Stimulated activated naive CD4-positive, alpha-beta T cell treated with Interleukin-2 at 50 U/mL for 16 hours (primary cell): ENCODE data around the gene SRRT.
"Not testable (repeated sequence)": the region's sequence is repeated elsewhere in the genome, so short reads cannot be mapped to it uniquely, and the experiment has no call there.

Experiments used
- DNase-seq: peaks from one replicate; lab custom pipeline; 2025; lab: John Stamatoyannopoulos, UW

SRRT gene

GRCh38 chr7:100893910-100894721, 19.2 kb downstream of the SRRT start:
- no peak for DNase-seq

DNA sequence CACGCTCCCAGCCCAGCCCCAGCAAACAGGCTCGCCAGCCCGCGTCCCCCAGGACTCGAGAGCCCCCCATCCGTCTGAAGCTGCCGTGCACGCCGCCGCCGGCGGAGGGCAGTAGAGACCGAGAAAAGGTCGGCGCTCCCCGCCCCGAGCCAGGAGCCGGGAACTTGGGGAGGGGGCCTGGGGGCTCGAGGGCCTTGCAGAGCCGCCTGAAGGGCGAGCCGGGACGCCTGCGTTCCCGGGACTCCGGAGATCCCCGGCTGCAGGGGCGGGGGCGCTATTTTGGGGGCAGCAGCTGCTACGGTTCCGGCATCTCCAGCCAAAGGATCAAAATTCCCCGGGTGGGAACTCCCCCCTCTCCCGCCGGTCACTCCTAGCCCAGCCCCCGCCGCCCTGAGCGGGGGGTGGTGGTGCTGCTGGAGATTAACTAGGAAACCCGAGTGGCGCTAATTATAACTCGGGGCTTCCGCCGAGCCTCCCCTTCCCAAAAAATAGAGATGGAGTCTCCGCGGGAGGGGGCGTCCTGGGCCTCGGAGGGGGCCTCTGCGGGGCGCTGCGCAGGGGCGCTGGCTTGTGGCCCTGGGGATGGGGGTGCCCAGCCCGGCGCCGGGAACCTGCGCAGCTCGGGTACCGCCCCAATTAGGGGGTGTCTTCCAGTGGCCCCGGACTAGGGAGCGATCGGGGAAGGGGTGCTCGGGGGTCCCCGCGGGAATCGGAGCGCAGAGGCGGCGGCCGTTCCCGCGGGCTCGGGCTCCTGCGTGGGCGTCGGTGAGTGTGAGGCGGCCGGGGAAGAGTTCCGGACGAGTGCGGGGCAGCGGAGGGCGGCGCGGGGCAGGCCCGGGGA, 20.2 kb downstream of the SRRT start:
- DNase-seq: peak; percentile 18

DNA sequence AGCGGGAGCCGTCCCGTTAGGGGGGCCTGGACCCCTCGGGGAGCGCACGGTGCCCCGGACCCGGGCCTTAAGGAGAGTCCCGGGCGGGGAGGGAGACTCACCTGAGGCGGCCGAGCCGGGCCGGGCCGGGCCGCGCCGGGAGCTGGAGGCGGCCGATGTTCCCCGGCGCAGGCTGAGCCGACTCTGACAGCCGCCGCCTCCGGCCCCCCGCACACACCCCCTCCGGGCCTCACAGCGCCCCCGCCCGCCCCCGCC, 20.7 kb downstream of the SRRT start, which contains the start of gene ACHE:
ACHE (minus strand) TSS at position 188 of the 255 bp plus-strand sequence. CDS start 1,656 bp downstream, outside the sequence.
- no peak for DNase-seq

- DNase-seq: peak; percentile 22
Measured at GRCh38 chr7:100895956-100896731, 21.2 kb downstream of the SRRT start.

DNA sequence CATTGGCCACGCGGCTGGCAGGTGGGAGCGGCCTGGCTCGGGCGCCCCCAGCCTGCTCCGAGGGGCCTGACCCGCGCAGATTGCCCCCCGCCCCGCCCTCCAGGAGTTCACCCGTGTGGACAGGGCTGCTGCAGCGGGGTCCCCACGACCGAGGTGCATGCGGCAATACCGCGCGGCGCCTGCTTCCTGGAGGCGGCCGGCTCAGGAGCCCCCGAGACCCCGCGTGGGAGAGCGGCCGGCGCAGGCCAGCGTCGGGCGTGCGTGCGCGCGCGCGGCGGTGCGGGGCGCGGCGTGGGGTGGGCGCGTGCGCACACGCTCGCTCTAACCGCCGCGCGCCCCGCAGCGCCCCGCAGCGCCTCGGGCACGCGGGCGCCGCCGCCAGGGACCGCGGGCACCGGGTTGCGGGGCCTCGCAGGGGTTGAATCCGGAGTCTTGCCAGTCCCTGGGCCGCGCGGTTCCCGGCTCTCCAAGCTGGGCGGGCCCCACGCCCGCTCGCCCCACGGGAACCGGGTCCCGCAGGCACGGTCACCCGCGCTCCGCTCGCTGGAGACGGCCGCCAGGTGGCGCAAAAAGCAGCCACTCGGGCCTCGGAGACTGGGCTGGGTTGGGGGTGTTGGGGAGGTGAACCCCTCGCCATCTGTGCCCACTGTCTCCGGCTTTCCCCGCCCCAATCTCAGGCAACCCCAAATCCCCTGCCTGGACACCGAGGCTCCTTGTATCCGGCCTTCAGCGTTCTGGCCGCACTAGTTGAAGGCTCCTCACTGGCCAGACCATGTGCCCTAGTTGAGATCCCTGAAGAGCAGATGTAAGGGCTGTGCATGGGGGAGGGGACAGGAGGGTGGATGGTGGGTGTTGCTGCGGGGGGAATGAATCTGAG, 22.1 kb downstream of the SRRT start:
- peak; percentile 30 for DNase-seq

DNA sequence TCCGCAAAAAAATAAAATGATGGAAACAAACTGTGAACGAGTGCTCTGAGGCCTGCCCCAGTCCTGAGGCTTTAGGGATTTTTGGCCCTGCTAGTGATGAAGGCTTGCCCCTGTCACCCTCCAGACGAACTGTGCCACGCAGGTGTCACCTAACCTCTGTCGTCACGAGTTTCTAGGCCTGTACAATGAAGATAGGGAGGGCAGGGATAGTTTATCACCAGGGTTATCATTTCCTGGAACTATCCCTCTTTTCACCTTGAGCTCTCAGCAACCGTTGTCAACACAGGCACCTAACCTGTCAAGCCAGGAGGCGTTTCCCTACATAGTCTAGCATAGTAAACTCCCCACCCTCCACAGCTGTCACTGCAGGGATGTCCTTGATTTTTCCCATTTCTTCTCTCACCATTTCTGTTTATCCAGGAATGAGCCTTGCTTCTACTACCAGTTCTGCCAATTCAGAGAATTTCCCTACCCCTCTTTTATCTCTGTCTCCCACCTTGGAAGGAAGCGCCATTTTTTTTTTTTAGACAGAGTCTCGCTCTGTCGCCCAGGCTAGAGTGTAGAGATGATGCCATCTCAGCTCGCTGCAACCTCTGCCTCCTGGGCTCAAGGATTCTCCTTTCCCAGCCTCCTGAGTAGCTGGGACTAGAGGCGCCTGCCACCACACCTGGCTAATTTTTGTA, 23.0 kb downstream of the SRRT start:
- no peak for DNase-seq

DNA sequence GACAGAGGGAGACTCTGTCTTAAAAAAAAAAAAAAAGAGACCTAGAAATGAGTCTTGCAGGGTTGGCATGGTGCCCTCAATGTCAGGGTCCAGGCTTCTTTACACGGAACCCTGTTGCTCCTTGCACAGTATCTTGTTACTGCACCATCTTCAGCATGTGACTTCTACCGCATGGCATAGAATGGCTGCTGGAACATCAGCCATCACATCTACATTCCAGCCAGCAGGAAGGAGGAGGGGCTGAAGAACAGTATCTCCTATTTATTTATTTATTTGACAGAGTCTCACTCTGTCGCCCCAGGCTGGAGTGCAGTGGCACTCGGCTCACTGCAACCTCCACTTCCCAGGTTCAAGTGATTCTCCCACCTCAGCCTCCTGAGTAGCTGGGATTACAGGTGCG, 24.5 kb downstream of the SRRT start:
- no peak for DNase-seq

GRCh38 chr7:100900978-100901377, 26.1 kb downstream of the SRRT start:
- no peak for DNase-seq

DNA sequence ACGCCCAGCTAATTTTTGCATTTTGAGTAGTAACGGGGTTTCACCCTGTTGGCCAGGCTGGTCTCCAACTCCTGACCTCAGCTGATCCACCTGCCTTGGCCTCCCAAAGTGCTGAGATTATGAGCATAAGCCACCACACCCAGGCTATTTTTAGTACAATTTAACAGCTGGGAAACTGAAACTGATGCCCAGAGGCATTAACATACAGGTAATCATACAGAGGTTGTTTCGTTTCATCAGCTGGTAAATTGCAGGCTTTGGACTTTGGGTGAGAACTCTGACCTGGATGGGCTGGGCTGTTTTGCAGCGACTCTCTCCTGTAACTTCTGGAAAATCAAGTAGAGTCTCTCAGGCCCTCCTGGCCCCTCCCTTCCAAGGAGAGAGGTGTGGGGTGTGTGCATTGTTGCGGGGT, 27.0 kb downstream of the SRRT start:
- no peak for DNase-seq

DNA sequence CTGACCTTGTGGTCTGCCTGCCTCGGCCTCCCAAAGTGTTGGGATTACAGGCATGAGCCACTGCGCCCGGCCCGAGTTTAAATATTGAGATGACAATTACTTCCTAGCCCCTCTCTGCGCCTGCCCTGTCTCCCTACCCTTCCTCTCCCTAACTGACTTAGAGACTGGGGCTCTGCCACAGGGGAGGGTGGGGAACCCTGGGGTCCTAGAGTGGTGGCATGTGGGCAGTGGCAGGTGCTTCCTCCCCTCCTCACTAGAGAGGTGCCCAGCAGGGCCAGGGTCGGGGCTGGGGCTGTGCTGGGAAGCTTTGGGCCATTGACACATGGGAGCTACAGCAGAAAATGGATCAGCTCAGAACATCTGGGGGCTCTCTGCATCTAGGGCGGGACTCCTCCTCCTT, 27.7 kb downstream of the SRRT start:
- no peak for DNase-seq

GRCh38 chr7:100908512-100908911, 33.6 kb downstream of the SRRT start:
- DNase-seq: no peak

DNA sequence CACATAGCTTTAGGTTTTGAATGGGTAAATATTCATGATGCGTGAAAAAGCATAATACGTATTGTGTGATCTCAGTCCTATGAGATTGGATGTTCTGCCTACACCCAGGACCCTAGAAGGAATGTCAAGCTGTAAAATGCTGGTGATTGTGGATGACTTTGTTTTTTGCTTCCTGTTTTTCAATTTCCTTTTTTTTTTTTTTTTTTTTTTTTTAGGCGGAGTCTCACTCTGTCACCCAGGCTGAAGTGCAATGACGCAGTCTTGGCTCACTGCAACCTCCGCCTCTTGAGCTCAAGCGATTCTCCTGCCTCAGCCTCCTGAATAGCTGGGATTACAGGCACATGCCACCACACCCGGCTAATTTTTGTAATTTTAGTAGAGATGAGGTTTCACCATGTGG, 35.5 kb downstream of the SRRT start:
- DNase-seq: not testable (repeated sequence)

- no peak for DNase-seq
Measured at GRCh38 chr7:100911484-100911883, 36.6 kb downstream of the SRRT start.

DNA sequence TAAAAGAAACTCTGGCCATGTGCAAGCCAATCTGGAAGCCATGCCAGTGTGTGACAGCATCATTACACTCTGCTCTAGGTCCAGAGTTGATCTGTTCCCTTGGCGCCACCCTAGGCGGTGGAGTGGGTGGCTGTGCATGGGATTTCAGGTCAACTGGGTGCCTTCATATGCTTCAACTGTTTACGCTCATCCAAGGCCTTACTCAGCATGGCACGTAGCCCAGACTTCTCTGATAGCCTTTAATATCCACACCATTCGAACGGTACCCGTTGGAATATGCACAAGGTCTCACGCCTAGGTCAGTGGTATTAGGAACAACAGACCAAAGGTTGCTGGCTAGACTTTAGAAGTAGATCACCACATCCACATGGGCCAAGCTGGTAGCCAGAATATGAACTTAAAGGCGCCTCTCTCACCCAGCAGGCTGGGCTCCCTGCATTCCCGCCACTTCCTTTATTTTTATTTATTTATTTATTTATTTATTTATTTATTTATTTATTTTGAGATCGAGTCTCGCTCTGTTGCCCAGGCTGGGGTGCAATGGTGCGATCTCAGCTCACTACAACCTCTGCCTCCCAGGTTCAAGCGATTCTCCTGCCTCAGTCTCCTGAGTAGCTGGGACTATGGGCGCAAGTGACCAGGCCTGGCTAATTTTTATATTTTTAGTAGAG, 39.4 kb downstream of the SRRT start:
- DNase-seq: no peak

DNA sequence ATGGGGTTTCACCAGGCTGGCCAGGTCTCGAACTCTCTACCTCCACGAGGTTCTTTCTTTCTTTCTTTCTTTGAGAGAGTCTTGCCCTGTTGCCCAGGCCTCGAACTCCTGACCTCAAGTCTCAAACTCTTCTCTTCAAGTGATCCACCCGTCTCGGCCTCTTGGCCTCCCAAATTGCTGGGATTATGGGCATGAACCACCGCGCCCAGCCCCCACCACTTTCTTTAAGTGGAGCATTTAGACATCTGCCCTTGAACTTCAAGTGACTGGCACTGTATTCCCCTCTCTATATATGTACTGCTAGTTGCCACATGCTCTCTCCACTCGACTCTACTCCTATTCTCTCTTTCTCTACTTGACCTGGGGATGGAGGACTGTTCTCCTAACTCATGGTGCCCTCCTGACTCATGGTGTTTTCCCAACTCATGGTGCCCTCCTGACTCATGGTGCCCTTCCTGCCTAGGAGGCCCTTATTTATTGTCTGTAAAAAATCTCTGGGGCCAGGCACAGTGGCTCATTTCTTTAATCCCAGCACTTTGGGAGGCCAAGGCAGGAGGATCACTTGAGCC, 40.1 kb downstream of the SRRT start:
- DNase-seq: no peak

DNA sequence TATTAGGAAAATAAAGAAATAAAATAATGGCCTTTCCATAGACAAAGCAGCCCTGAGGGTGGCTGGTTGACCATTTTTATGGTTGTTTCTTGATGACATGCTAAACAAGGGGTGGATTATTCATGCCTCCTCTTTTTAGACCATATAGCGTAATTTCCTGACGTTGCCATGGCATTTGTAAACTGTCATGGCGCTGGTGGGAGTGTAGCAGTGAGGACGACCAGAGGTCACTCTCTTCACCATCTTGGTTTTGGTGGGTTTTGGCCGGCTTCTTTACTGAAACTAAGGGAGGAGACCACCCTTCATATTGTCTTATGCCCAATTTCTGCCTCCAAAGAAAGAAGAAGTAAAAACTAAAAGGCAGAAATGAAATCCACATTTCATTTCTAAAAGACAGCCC, 44.4 kb downstream of the SRRT start:
- DNase-seq: not testable (repeated sequence)

DNA sequence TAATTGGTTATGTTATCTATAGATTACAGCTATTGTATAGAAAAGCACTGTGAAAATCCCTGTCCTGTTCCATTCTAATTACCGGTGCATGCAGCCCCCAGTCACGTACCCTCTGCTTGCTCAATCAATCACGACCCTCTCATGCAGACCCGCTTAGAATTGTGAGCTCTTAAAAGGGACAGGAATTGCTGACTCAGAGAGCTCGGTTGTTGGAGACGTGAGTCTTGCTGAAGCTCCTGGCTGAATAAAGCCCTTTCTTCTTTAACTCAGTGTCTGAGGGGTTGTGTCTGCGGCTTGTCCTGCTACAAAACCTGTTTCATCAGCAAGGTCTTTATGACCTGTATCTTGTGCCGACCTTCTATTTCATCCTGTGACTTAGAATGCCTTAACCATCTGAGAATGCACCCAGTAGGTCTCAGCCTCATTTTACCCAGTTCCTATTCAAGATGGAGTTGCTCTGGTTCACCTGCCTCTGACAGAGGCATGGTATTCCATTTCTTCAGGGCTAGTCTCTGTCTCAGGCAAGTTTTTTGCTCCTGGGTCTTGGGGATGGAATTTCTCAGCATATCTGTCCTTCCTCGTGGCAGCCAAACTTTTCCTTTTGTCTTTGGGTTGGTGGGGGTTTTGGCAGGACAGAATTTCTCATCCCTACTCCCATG, 45.0 kb downstream of the SRRT start:
- DNase-seq: not testable (repeated sequence)

DNA sequence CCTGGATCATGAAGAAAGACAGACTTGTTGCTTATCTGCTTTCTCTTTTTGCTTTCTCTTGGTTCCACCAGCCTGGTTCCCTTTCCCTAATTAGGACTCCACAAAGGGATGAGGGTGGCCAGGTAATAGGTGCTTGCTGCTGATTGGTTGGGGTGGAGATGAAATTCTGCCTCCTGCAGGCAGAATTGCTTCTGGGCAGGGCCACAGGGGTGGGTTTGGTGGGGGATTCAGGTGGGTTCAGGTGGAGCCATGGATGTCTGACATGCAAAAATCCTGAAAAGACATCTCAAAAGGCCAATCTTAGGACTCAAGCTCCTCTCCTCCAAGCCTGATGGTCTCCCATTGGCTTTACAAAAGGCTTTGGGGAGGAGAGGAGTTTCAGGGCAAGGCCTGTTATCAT, 46.1 kb downstream of the SRRT start:
- no peak for DNase-seq

- DNase-seq: not testable (repeated sequence)
Measured at GRCh38 chr7:100923616-100924015, 48.7 kb downstream of the SRRT start.

GRCh38 chr7:100929808-100930174, 54.9 kb downstream of the SRRT start:
- DNase-seq: no peak
